22Rv1 (cell line): ENCODE data around the gene RHOB.

Source experiments
- H3K27ac ChIP-seq: fragments of 450-650 bp; 2 replicates; pipeline ENCODE4 v1.5.1; 2017
- ZFX ChIP-seq: fragments of 450-650 bp; IDR thresholded peaks from 2 replicates; pipeline ENCODE4 v1.6.1; 2017; ENCODE audit warnings: antibody characterized with exemption, borderline replicate concordance
- TF ChIP-seq, protein P1 (sequence below): fragments of 450-650 bp; IDR thresholded peaks from 2 replicates; pipeline ENCODE4 v1.5.1; 2017; ENCODE audit warnings: mild to moderate bottlenecking

RHOB gene

DNA sequence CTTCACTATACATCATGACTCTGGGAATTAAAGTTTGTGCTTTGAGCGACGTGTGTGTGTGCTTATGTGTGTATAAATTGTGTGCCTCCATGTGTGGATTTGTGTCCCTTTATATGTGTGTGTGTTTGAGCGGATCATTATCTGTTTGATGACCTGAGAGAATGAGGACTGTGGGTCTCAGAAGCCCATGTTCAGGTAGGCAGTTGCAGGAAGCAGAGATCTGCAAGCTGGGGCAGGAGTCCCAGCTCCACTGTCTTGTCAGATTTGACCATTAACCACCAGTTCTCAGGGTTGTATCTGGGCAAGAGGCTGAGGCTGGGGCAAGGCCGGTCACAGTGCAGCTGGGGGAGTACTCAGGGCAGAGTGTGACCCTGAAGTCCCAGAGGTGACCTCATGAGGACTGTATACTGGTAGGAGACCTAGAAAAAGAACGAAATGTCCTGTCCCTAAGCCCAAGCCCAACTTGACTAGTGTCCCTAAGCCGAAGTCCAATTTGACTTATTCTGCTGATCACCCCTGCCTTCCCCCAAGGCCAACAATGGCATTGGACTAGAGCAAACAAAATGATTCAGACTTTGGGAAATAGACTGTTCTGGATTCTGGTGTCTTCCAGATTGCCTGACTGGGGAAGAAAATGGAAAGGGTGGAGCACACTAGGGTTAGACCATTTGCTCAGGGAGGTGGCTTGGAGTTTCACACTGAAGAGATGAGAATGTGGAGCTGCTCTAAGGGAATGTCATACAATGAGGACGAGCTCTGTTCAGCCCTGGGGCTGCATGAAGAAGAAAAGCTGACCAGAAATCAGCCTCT is 28.1 kb downstream of the RHOB start:
- no peak overlapping the region for H3K27ac ChIP-seq
- TF ChIP-seq ZFX, result no peak
- TF ChIP-seq, protein P1, sequence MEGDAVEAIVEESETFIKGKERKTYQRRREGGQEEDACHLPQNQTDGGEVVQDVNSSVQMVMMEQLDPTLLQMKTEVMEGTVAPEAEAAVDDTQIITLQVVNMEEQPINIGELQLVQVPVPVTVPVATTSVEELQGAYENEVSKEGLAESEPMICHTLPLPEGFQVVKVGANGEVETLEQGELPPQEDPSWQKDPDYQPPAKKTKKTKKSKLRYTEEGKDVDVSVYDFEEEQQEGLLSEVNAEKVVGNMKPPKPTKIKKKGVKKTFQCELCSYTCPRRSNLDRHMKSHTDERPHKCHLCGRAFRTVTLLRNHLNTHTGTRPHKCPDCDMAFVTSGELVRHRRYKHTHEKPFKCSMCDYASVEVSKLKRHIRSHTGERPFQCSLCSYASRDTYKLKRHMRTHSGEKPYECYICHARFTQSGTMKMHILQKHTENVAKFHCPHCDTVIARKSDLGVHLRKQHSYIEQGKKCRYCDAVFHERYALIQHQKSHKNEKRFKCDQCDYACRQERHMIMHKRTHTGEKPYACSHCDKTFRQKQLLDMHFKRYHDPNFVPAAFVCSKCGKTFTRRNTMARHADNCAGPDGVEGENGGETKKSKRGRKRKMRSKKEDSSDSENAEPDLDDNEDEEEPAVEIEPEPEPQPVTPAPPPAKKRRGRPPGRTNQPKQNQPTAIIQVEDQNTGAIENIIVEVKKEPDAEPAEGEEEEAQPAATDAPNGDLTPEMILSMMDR, result no peak

DNA sequence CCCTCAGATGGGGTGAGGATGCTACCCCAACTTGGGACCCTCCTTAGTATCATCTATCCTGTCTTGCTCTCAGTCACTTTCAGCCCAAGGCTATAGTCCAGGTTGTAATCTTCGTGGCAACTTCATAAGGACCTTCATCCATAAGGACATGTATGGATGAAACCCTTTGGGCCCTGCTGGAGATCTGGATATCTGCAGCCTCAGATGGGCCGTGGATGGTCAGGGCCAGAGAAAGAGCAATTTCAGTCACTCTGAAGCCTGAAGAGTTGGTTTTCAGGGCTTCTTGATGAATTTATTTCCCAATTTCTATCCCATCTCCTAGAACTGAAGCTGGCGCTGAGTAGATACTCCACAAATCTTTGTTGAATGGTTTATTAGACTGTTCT is 28.7 kb downstream of the RHOB start:
- H3K27ac ChIP-seq, result no peak overlapping the region
- TF ChIP-seq ZFX, result no peak
- TF ChIP-seq, protein P1, result no peak

DNA sequence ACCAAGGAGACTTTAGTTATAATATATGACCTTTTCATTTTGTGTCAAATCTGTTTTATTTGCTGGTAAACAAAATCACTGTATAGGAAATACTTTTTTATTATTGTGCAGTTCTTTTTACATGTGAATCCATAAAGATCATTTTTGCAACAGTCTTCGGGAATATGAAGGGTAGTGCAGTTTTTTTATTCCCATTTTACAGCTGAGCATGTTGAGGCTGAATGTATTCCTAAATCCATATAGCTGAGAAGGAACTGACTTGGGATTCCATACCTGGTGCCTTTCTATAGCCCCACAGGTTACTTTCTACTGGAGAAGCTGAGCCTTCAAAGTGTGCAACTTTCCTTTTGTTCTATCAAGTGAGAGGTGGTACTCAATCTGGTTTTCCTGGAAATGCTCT is 29.6 kb downstream of the RHOB start:
- no peak overlapping the region for H3K27ac ChIP-seq
- TF ChIP-seq, protein P1, result no peak
- no peak for TF ChIP-seq ZFX

DNA sequence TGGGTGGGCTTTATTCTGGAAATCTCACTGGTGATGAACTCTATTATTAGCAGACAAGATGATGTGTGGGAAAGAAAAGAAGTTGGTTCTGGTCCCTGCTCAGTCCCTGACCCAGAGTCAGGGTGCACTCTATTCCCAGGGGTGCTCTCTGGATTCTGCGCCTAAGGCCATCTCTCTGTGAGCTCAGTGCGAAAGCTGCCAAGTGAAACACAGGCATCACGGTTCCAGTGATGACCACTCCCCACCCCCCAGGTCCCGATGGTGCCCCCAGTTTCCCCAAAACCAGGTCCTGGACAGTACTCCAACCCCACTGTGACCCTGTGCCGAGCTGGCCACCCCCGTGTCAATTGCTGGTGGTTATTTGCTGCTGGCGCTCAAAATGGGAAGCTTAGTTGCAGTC is 30.1 kb downstream of the RHOB start:
- no peak for TF ChIP-seq ZFX
- TF ChIP-seq, protein P1, result no peak
- no peak overlapping the region for H3K27ac ChIP-seq

DNA sequence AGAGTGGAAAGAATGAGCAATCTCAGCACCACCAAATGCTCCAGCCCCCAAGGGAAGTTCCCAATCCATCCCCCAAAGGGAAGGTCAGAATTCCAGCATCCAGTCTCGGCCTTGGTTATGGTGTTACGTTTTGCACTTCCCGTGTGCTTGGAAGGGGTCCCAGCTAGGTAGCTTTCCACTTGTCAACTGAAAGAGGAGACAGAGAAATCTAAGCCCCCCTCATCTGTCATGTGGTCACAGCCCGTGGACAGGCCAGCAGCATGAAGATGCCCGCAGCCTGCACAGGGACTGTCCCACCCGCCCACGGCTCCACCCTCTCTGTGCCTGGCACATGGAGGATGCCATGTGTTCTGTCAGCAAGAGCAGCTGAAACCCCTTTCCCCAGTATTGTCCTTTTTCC is 32.1 kb downstream of the RHOB start:
- no peak for TF ChIP-seq ZFX
- TF ChIP-seq, protein P1, result no peak
- no peak overlapping the region for H3K27ac ChIP-seq

DNA sequence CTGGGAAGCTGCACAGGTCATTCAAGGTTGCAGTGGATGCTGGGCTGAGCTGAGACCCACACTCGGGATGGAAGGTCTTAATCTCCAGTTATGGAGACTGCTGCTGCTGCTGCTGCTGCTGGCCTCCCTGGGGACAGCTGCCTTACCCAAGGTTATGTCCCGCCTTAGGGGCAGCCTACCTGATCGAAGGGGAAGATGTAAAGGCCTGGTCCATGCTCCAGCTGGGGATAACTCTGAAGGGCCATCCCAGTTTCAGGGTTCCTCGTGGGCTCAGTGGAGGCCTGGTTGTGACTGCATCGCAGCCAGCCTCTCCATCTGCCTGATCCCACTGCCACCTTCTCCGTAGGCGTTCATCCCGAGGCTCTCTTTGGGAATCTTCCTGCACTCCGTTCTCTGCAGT is 33.0 kb downstream of the RHOB start:
- H3K27ac ChIP-seq, result no peak overlapping the region
- TF ChIP-seq ZFX, result no peak
- TF ChIP-seq, protein P1, result no peak

DNA sequence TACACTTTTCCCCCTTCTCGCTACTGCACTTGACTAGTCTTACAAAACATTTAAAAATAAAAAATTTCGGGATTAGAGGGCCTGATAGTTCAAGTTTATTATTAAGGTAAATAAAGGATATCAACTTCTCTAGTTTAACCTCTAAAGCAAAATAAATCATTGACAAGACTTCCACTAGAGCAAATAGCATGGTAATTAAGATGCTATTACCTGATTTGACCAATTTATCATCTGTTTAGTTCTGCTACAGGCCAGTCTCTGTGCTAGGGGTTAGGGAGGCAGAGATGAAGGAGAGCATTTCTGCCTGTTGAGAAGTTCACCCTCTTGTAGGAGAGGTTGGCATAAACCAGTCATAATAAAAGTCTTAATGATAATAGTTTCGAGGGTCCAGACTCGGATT is 34.0 kb downstream of the RHOB start:
- no peak for TF ChIP-seq ZFX
- TF ChIP-seq, protein P1, result no peak

More for the DNA sequence above, 34.0 kb downstream of the RHOB start:
- no peak overlapping the region for H3K27ac ChIP-seq
